K562 (cell line): ENCODE measurements around the gene GPX2. TPM values are rescaled to one million over a fixed set of nuclear protein-coding genes. Genes with fewer than 3 reads are reported as not detected.
"Not testable (repeated sequence)": the region's sequence is repeated elsewhere in the genome, so short reads cannot be mapped to it uniquely, and the experiment has no call there.

Experiments used
- ATAC-seq: fragments of 200-7000 bp; cut with Tn5 transposase; 3 replicates; pipeline ENCODE4 v1.9.1; 2020; ENCODE audit warnings: moderate library complexity
- BruUV-seq: library from RNA; stranded (reverse); fragments of 400-500 nt; replicated peaks from 2 replicates; lab custom pipeline; 2021; lab: Mats Ljungman, UMichigan
- CTCF ChIA-PET: fragments of 300-600 bp; formaldehyde crosslinking; extraction: SDS; loops from one replicate; lab custom pipeline; 2021; ENCODE audit warnings: low intra/inter-chr PET ratio; lab: Yijun Ruan, JAX
- POLR2A ChIA-PET: fragments of 300-600, 350-650 bp; sonication (Branson Sonifier 250); formaldehyde crosslinking; extraction: SDS; loops from one replicate; lab custom pipeline; 2021; ENCODE audit warnings: antibody characterized with exemption, inconsistent platforms; lab: Yijun Ruan, JAX
- DNase-seq, 4 experiments: peaks; one replicate each; pipeline versions ENCODE4 v3.0.0 to v3.0.0-alpha.2; 2011 to 2018; ENCODE audit warnings: low spot score in 3 of 4, mixed read lengths in 3 of 4; ENCODE audit errors: extremely low read depth in 1 of 4
- FAIRE-seq: peaks from 2 replicates; lab custom pipeline; 2011; peaks lifted over from hg19 to GRCh38; lab: Jason Lieb, UNC
- H2AFZ ChIP-seq: 2 replicates; pipeline ENCODE4 v1.6.0; 2011; ENCODE audit warnings: low read depth, low read length, control low read depth, inconsistent platforms
- H3K27ac ChIP-seq: fragments of 200-600 bp; 3 replicates; pipeline ENCODE4 v1.8.0; 2011; ENCODE audit warnings: low read depth, mild to moderate bottlenecking, control low read depth, inconsistent platforms, low read length, moderate library complexity, mixed read lengths; ENCODE audit errors: extremely low read depth
- H3K27me3 ChIP-seq, 2 experiments: fragments of 300-600 bp in 1 of 2; 2 replicates in 1 of 2; 3 replicates in 1 of 2; pipeline versions ENCODE4 v1.6.0 to v1.8.0; 2011; ENCODE audit warnings: inconsistent platforms in 2 of 2, low read length in 2 of 2, mild to moderate bottlenecking in 1 of 2, mixed read lengths in 1 of 2, moderate library complexity in 1 of 2; ENCODE audit not compliant: control insufficient read depth in 2 of 2, insufficient read depth in 2 of 2
- H3K36me3 ChIP-seq: fragments of 300-600 bp; 3 replicates; pipeline ENCODE4 v1.8.0; 2011; ENCODE audit warnings: mild to moderate bottlenecking, low read length, inconsistent platforms; ENCODE audit not compliant: control insufficient read depth, insufficient read depth
- H3K4me1 ChIP-seq, 2 experiments: fragments of 200-600 bp in 1 of 2; replicated peaks in 1 of 2; 2 replicates in 1 of 2; 3 replicates in 1 of 2; pipeline versions ENCODE4 v1.5.1 to v1.8.0; 2011; ENCODE audit warnings: inconsistent platforms in 2 of 2, low read length in 2 of 2, mild to moderate bottlenecking in 1 of 2, mixed read lengths in 1 of 2, moderate library complexity in 1 of 2; ENCODE audit not compliant: control insufficient read depth in 2 of 2, insufficient read depth in 2 of 2
- H3K4me2 ChIP-seq: 2 replicates; pipeline ENCODE4 v1.6.1; 2011; ENCODE audit warnings: low read length, control low read depth, inconsistent platforms, mixed read lengths; ENCODE audit not compliant: insufficient read depth
- H3K4me3 ChIP-seq: fragments of 200-600 bp; sonication (generic), shearing (Covaris generic); 2 replicates; pipeline ENCODE4 v1.5.1; 2016; ENCODE audit warnings: control low read depth, inconsistent platforms
- H3K79me2 ChIP-seq: fragments of 200-600 bp; 3 replicates; pipeline ENCODE4 v1.8.0; 2011; ENCODE audit warnings: low read length, inconsistent platforms; ENCODE audit not compliant: control insufficient read depth, insufficient read depth
- H3K9ac ChIP-seq, 2 experiments: 2 replicates each; pipeline versions ENCODE4 v1.6.0 to v1.6.1; 2011; ENCODE audit warnings: low read depth in 2 of 2, low read length in 2 of 2, control low read depth in 1 of 2, inconsistent platforms in 1 of 2, mild to moderate bottlenecking in 1 of 2, mixed read lengths in 1 of 2; ENCODE audit not compliant: insufficient read depth in 1 of 2
- H3K9me1 ChIP-seq: one replicate; pipeline ENCODE4 v1.6.0; 2011; ENCODE audit warnings: inconsistent platforms, mild to moderate bottlenecking, low read length, moderate library complexity; ENCODE audit not compliant: control insufficient read depth, insufficient read depth
- H3K9me3 ChIP-seq: replicated peaks from 2 replicates; pipeline ENCODE4 v1.5.1; 2011; ENCODE audit warnings: low read depth, low read length, inconsistent platforms; ENCODE audit not compliant: control insufficient read depth, insufficient read depth
- H4K20me1 ChIP-seq: replicated peaks from 2 replicates; pipeline ENCODE4 v1.6.1; 2011; ENCODE audit warnings: low read length, inconsistent platforms, mixed read lengths; ENCODE audit not compliant: control insufficient read depth, insufficient read depth
- BCOR ChIP-seq: fragments of 450-650 bp; IDR thresholded peaks from 2 replicates; pipeline ENCODE4 v1.6.1; 2016
- CBX1 ChIP-seq: sonication (generic); IDR thresholded peaks from 2 replicates; pipeline ENCODE4 v1.6.1; 2016; ENCODE audit warnings: antibody characterized with exemption, low read depth, mild to moderate bottlenecking
- MXI1 ChIP-seq: IDR thresholded peaks from 2 replicates; pipeline ENCODE4 v1.6.1; 2011; ENCODE audit warnings: low read depth, mild to moderate bottlenecking, improper control_type of control experiment, low read length
- PYGO2 ChIP-seq: fragments of 450-650 bp; IDR thresholded peaks from 2 replicates; pipeline ENCODE4 v1.6.1; 2016; ENCODE audit warnings: mild to moderate bottlenecking, missing genetic modification characterization, moderate library complexity, missing compliant biosample characterization
- SLC30A9 ChIP-seq: fragments of 250-450 bp; sonication (Bioruptor Pico); IDR thresholded peaks from 2 replicates; pipeline ENCODE4 v1.8.0; 2022; ENCODE audit warnings: mild to moderate bottlenecking, moderate library complexity
- SMARCA5 ChIP-seq: fragments of 450-650 bp; IDR thresholded peaks from 2 replicates; pipeline ENCODE4 v1.6.1; 2016
- SRSF3 ChIP-seq: fragments of 200-400 bp; formaldehyde crosslinking; IDR thresholded peaks from 2 replicates; pipeline ENCODE4 v1.6.1; 2016; ENCODE audit warnings: mild to moderate bottlenecking, low read length, moderate library complexity; ENCODE audit not compliant: insufficient read depth
- ZNF146 ChIP-seq: IDR thresholded peaks from one replicate; pipeline ENCODE4 v1.6.1; 2018; ENCODE audit warnings: missing compliant biosample characterization; ENCODE audit not compliant: unreplicated experiment
- WGBS: fragments of 100-300 bp; shearing (Covaris generic); methylation state at CpG from one replicate; pipeline ENCODE4 v1.1.6; 2016; ENCODE audit warnings: low coverage, mixed read lengths; ENCODE audit not compliant: insufficient coverage; ENCODE audit errors: missing lambda C conversion rate; 5-methylcytosine and 5-hydroxymethylcytosine counted together
- in situ Hi-C: fragments of 300-500 bp; cut with MboI; formaldehyde crosslinking; loops from 4 replicates; pipeline ENCODE4 v1.15.0; 2018; ENCODE audit warnings: inconsistent platforms, mixed read lengths
- intact Hi-C: fragments of 100-400 bp; cut with micrococcal nuclease; formaldehyde crosslinking; loops from 2 replicates; pipeline ENCODE4 v1.14.2; 2022
- polyA plus RNA-seq, 8 experiments: library from polyadenylated mRNA; depleted of rRNA in 4 of 8; stranded (reverse) in 5 of 8; unstranded in 3 of 8; fragments of >200 nt; fragmentation: Nextera tagmentation in 2 of 8; fragmentation: Illumina TruSeq in 1 of 8; extraction: Ambion mirVana in 2 of 8; extraction: Trizol in 1 of 8; gene quantifications; 2 replicates each; pipeline versions ENCODE4 v1.2.1 to v1.2.3, GENCODE V29; 2011 to 2014; ENCODE audit warnings: inconsistent platforms in 1 of 8, missing spikeins in 1 of 8
- total RNA-seq, 7 experiments: library from RNA; depleted of rRNA in 6 of 7; stranded (reverse); fragments of >200 nt in 6 of 7; fragmentation: Illumina TruSeq in 2 of 7; extraction: Trizol in 2 of 7; gene quantifications; 2 replicates each; pipeline versions ENCODE4 v1.2.1 to v1.2.3, GENCODE V29; 2011 to 2021; ENCODE audit warnings: low replicate concordance in 1 of 7

The GPX2 gene
- total and polyA plus RNA-seq, 9 of the 15 experiments (the other 6 are each of a cell fraction or from before 2014, with no cell fraction given): 0.24 TPM; not detected in 8

DNA sequence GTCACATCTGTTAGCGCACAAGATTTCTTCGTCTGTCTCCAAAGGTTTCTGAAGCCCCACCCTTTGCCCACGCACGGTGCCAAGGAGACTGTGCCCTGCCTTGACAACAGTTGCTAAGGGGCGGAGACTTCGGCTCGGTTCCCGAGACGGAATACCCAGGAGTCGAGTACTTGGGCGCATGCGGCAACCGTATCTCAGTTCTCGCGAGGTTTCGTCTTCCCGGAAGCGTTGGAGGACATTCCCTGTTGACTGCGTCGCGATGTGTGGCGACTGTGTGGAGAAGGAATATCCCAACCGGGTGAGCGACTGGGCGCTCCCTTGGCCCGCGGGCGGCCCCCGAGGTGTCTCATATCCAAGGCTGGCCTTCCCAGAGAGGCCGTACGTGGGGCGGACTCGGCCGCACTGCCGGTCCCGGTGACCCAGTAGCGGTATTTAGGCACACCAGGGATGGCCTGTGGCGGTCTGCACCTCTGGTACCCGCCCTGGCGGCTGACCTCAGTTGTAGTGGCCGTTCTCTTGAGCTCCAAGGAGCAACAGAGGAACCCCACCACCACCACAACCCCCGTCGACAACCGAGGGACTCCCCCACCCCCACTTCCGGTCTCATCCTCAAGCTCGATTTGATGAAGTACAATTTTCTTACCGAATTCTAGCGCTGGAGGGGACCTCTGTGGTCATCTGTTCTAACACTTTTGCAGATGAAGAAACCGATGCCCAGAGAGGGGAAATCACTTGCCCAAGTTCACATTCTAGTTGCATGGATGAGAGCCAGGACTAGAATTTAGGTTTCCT is 28.1 kb downstream of the GPX2 start, which contains the start of gene CHURC1 (continued):
- TF ChIP-seq SRSF3 (no peak), SLC30A9 (CRISPR knock-in tag) (no peak), MXI1 (peak; percentile 83), PYGO2 (tag) (no peak), CBX1 (no peak)

DNA sequence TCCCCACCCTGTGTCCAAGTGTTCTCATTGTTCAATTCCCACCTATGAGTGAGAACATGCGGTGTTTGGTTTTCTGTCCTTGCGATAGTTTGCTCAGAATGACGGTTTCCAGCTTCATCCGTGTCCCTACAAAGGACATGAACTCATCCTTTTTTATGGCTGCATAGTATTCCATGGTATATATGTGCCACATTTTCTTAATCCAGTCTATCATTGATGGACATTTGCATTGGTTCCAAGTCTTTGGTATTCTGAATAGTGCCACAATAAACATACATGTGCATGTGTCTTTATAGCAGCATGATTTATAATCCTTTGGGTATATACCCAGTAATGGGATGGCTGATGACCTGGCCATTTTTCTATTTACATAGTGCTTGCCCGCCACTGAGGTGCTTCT is 29.1 kb downstream of the GPX2 start:
- H2AFZ ChIP-seq: peak overlapping the region; percentile 85
- CTCF ChIA-PET, H3K9me3 ChIP-seq, H3K9me1 ChIP-seq, H3K4me2 ChIP-seq, H3K27me3 ChIP-seq, H3K4me3 ChIP-seq, H3K27ac ChIP-seq, in situ Hi-C loops, DNase-seq, H3K4me1 ChIP-seq, BruUV-seq, H3K36me3 ChIP-seq, H3K9ac ChIP-seq, ATAC-seq, H4K20me1 ChIP-seq, FAIRE-seq, intact Hi-C loops: not testable (repeated sequence)
- H3K79me2 ChIP-seq: peaks cover 26% of the 10 kb centered on the region
- 23% methylated on average over 4 of the region's 5 CpGs for WGBS
- TF ChIP-seq SMARCA5 (0 out of 2 replicates have a peak, but pooled peaks have one; percentile 14), BCOR (peak; percentile 62), ZNF146 (CRISPR knock-in tag) (peak; percentile 73)
- POLR2A ChIA-PET: interaction anchor here (1.0 to 2.1 kb wide), 4 partner anchors 11 to 210 kb away, joined by 3 to 10 read pairs (median 6); partner anchors contain the start of gene PLEKHG3
